K562 (cell line): ENCODE results near the gene CTSW. TPM values are rescaled to one million over a fixed set of nuclear protein-coding genes. Genes with fewer than 3 reads are reported as not detected.
A peak's percentile ranks its signal among the peaks of the same experiment; 100 is the strongest.

Experiments used
- ARHGAP35 ChIP-seq: fragments of 450-650 bp; IDR thresholded peaks from 2 replicates; pipeline ENCODE4 v1.6.1; 2018; ENCODE audit not compliant: partially characterized antibody
- FIP1L1 ChIP-seq: fragments of 200-400 bp; formaldehyde crosslinking; IDR thresholded peaks from 2 replicates; pipeline ENCODE4 v1.6.1; 2018; ENCODE audit warnings: mild to moderate bottlenecking, low read depth, low read length; ENCODE audit not compliant: poor library complexity, severe bottlenecking
- NFIX ChIP-seq: fragments of 250-450 bp; sonication (Bioruptor Pico); IDR thresholded peaks from 2 replicates; pipeline ENCODE4 v1.4.0; 2020; ENCODE audit warnings: low read depth, mild to moderate bottlenecking, moderate library complexity
- REST ChIP-seq, 2 experiments: fragments of 450-650 bp; formaldehyde crosslinking in 1 of 2; IDR thresholded peaks; 2 replicates each; pipeline versions ENCODE4 v1.4.0 to v1.6.1; 2014 to 2020; ENCODE audit warnings: mild to moderate bottlenecking in 2 of 2, borderline replicate concordance in 1 of 2, low read depth in 1 of 2
- RFX1 ChIP-seq: fragments of 450-650 bp; IDR thresholded peaks from 2 replicates; pipeline ENCODE4 v1.6.1; 2016; ENCODE audit warnings: mild to moderate bottlenecking, moderate library complexity
- polyA plus RNA-seq, 8 experiments: library from polyadenylated mRNA; depleted of rRNA in 4 of 8; stranded (reverse) in 5 of 8; unstranded in 3 of 8; fragments of >200 nt; fragmentation: Nextera tagmentation in 2 of 8; fragmentation: Illumina TruSeq in 1 of 8; extraction: Ambion mirVana in 2 of 8; extraction: Trizol in 1 of 8; gene quantifications; 2 replicates each; pipeline versions ENCODE4 v1.2.1 to v1.2.3, GENCODE V29; 2011 to 2014; ENCODE audit warnings: inconsistent platforms in 1 of 8, missing spikeins in 1 of 8
- total RNA-seq, 7 experiments: library from RNA; depleted of rRNA in 6 of 7; stranded (reverse); fragments of >200 nt in 6 of 7; fragmentation: Illumina TruSeq in 2 of 7; extraction: Trizol in 2 of 7; gene quantifications; 2 replicates each; pipeline versions ENCODE4 v1.2.1 to v1.2.3, GENCODE V29; 2011 to 2021; ENCODE audit warnings: low replicate concordance in 1 of 7
- TF ChIP-seq, protein P1 (sequence below): fragments of 200-800 bp; sonication (Bioruptor generic); IDR thresholded peaks from 2 replicates; pipeline ENCODE4 v1.6.1; 2017; ENCODE audit warnings: missing genetic modification characterization, missing compliant biosample characterization

CTSW gene
- total and polyA plus RNA-seq, 9 of the 15 experiments (the other 6 are each of a cell fraction or from before 2014, with no cell fraction given): 0.04 TPM; not detected in 8

DNA sequence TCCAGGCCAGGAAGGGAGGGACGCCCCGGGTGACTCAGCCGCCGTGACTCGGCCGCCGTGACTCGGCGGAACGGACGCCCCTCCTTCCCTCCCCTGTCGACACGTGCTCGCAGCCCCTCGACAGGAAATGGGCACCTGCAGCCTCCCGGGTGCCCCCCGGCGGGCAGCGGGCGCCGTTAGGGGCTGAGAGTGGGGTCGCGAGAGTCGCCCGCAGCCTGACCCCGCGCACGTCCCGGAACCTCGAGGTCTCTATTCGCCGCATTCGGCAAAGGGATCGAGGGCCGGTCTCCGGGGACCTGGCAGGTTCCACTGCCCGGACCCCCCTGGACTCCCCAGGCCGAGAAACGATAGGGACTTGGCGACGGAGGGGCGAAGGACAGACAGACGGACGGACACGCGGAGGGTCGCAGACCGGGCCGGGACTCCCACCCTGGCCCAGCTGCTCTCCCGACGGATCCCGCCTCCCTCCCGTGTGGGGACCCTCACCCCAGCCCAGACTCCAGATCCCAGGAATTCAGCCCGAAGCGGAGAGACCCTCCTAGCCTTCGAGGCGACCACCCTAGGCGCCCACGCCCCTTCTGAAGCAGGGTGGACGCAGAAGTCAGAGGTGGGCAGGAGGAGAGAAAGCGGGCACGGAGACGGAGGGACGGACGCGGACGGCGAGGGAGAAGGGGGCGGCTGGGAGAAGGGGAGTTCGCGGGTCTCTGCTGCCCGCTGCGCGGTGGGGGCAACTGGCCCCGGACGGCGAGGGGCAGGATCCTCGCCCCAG lies 19.9 kb downstream of the CTSW start (continued):
- TF ChIP-seq REST (IDR thresholded peaks at IDR 0.05; ENCODE audit: borderline replicate concordance) (peak; percentile 40), REST (CRISPR knock-in tag; IDR thresholded peaks at IDR 0.05; ENCODE audit: low read depth) (0 out of 2 replicates have a peak, but pooled peaks have one; percentile 16), ARHGAP35 (peak; percentile 51), FIP1L1 (peak; percentile 98), RFX1 (no peak), NFIX (CRISPR knock-in tag) (no peak)
- TF ChIP-seq, protein P1, sequence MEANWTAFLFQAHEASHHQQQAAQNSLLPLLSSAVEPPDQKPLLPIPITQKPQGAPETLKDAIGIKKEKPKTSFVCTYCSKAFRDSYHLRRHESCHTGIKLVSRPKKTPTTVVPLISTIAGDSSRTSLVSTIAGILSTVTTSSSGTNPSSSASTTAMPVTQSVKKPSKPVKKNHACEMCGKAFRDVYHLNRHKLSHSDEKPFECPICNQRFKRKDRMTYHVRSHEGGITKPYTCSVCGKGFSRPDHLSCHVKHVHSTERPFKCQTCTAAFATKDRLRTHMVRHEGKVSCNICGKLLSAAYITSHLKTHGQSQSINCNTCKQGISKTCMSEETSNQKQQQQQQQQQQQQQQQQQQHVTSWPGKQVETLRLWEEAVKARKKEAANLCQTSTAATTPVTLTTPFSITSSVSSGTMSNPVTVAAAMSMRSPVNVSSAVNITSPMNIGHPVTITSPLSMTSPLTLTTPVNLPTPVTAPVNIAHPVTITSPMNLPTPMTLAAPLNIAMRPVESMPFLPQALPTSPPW (CRISPR knock-in tag): peak; percentile 74
